SK-N-SH (cell line): Measurements from ENCODE around the gene MICB. TPM values are rescaled to one million over a fixed set of nuclear protein-coding genes. Genes with fewer than 3 reads are reported as not detected.
"Not testable (repeated sequence)": the region's sequence is repeated elsewhere in the genome, so short reads cannot be mapped to it uniquely, and the experiment has no call there.

Experiments used
- CTCF ChIA-PET: fragments of 300-600, 350-600 bp; formaldehyde crosslinking; extraction: SDS; loops from one replicate; lab custom pipeline; 2021; lab: Yijun Ruan, JAX
- POLR2A ChIA-PET: fragments of 350-600 bp; sonication (Branson Sonifier 250); formaldehyde crosslinking; extraction: SDS; loops from one replicate; lab custom pipeline; 2020; ENCODE audit warnings: antibody characterized with exemption, inconsistent platforms; lab: Yijun Ruan, JAX
- DNase-seq: peaks from one replicate; pipeline ENCODE4 v3.0.0; 2012
- H2AFZ ChIP-seq: fragments of 200-600 bp; sonication (generic); 2 replicates; pipeline ENCODE4 v1.8.1; 2016; ENCODE audit warnings: antibody characterized with exemption, mild to moderate bottlenecking, low read depth
- H3F3A ChIP-seq: fragments of 200-600 bp; sonication (generic); replicated peaks from 2 replicates; pipeline ENCODE3; 2016; ENCODE audit warnings: antibody characterized with exemption, mild to moderate bottlenecking; ENCODE audit not compliant: insufficient read depth
- H3K27ac ChIP-seq, 2 experiments: fragments of 200-500 bp in 1 of 2; fragments of 200-600 bp in 1 of 2; sonication (Bioruptor generic) in 1 of 2; sonication (generic), shearing (Covaris generic) in 1 of 2; 2 replicates each; pipeline versions ENCODE4 v1.5.1 to v1.6.1; 2014 to 2016; ENCODE audit warnings: low read depth in 2 of 2, inconsistent platforms in 1 of 2, low read length in 1 of 2, mild to moderate bottlenecking in 1 of 2, mixed read lengths in 1 of 2
- H3K27me3 ChIP-seq: fragments of 200-600 bp; sonication (generic), shearing (Covaris generic); 2 replicates; pipeline ENCODE4 v1.6.1; 2016; ENCODE audit warnings: mixed run types; ENCODE audit not compliant: insufficient read depth
- H3K36me3 ChIP-seq, 2 experiments: fragments of 200-500 bp in 1 of 2; fragments of 200-600 bp in 1 of 2; sonication (Bioruptor generic) in 1 of 2; sonication (generic) in 1 of 2; replicated peaks in 1 of 2; 2 replicates each; pipeline versions ENCODE3 to v1.5.1; 2014 to 2016; ENCODE audit warnings: low read length in 1 of 2, mild to moderate bottlenecking in 1 of 2; ENCODE audit not compliant: insufficient read depth in 2 of 2, control insufficient read depth in 1 of 2
- H3K4me1 ChIP-seq, 2 experiments: fragments of 200-500 bp in 1 of 2; fragments of 200-600 bp in 1 of 2; sonication (Bioruptor generic) in 1 of 2; sonication (generic), shearing (Covaris generic) in 1 of 2; 2 replicates each; pipeline versions ENCODE4 v1.5.1 to v1.6.1; 2014 to 2016; ENCODE audit warnings: low read depth in 1 of 2, low read length in 1 of 2, mixed run types in 1 of 2; ENCODE audit not compliant: insufficient read depth in 2 of 2, control insufficient read depth in 1 of 2
- H3K4me2 ChIP-seq: fragments of 200-600 bp; sonication (generic), shearing (Covaris generic); 2 replicates; pipeline ENCODE4 v1.6.1; 2017; ENCODE audit warnings: mixed run types
- H3K4me3 ChIP-seq, 2 experiments: fragments of 200-500 bp in 1 of 2; fragments of 200-600 bp in 1 of 2; sonication (Bioruptor generic) in 1 of 2; sonication (generic), shearing (Covaris generic) in 1 of 2; 2 replicates each; pipeline versions ENCODE4 v1.5.1 to v1.8.1; 2014 to 2016; ENCODE audit warnings: low read depth in 2 of 2, inconsistent platforms in 1 of 2, low read length in 1 of 2, mild to moderate bottlenecking in 1 of 2, mixed read lengths in 1 of 2, moderate library complexity in 1 of 2
- H3K79me2 ChIP-seq: fragments of 200-600 bp; sonication (generic); 2 replicates; pipeline ENCODE4 v1.8.1; 2017; ENCODE audit warnings: mild to moderate bottlenecking; ENCODE audit not compliant: insufficient read depth
- H3K9ac ChIP-seq: fragments of 200-600 bp; sonication (generic); 2 replicates; pipeline ENCODE4 v1.6.1; 2017; ENCODE audit warnings: mixed run types
- H3K9me2 ChIP-seq: fragments of 200-600 bp; sonication (generic); 2 replicates; pipeline ENCODE4 v1.6.1; 2017; ENCODE audit warnings: mixed run types
- H3K9me3 ChIP-seq: fragments of 200-600 bp; sonication (generic); 2 replicates; pipeline ENCODE4 v1.6.1; 2017; ENCODE audit warnings: mixed run types, mild to moderate bottlenecking, moderate library complexity
- H4K20me1 ChIP-seq: fragments of 200-600 bp; sonication (generic); 2 replicates; pipeline ENCODE4 v1.6.1; 2017; ENCODE audit warnings: mild to moderate bottlenecking, mixed run types; ENCODE audit not compliant: insufficient read depth
- ELF1 ChIP-seq: IDR thresholded peaks from 2 replicates; pipeline ENCODE4 v1.4.0; 2012
- EZH2phosphoT487 ChIP-seq: fragments of 200-600 bp; sonication (generic); IDR thresholded peaks from 2 replicates; pipeline ENCODE4 v1.6.1; 2017; ENCODE audit warnings: low read depth, mixed run types, mild to moderate bottlenecking, antibody characterized with exemption, moderate library complexity, borderline replicate concordance
- FOSL2 ChIP-seq: IDR thresholded peaks from 2 replicates; pipeline ENCODE4 v1.4.0; 2012; ENCODE audit warnings: low read depth, mild to moderate bottlenecking, moderate library complexity, borderline replicate concordance
- IRF3 ChIP-seq: fragments of 150-350 bp; IDR thresholded peaks from 2 replicates; pipeline ENCODE4 v1.6.1; 2016; ENCODE audit warnings: mild to moderate bottlenecking, low read depth, low read length
- JUND ChIP-seq: IDR thresholded peaks from 2 replicates; pipeline ENCODE4 v1.4.0; 2012
- MAX ChIP-seq: IDR thresholded peaks from 2 replicates; pipeline ENCODE4 v1.4.0; 2012; ENCODE audit warnings: low read depth
- MEF2A ChIP-seq: IDR thresholded peaks from 2 replicates; pipeline ENCODE4 v1.4.0; 2012; ENCODE audit warnings: low read depth, borderline replicate concordance
- NFIC ChIP-seq: IDR thresholded peaks from 2 replicates; pipeline ENCODE4 v1.4.0; 2012; ENCODE audit warnings: borderline replicate concordance
- PBX3 ChIP-seq: IDR thresholded peaks from 2 replicates; pipeline ENCODE4; 2012
- POLR2AphosphoS5 ChIP-seq: IDR thresholded peaks from 2 replicates; pipeline ENCODE4 v1.6.1; 2012; ENCODE audit warnings: low read depth, low read length
- RAD21 ChIP-seq: IDR thresholded peaks from 2 replicates; pipeline ENCODE4 v1.6.1; 2012; ENCODE audit warnings: mild to moderate bottlenecking, low read length
- RFX5 ChIP-seq: IDR thresholded peaks from 2 replicates; pipeline ENCODE4 v1.6.1; 2012; ENCODE audit warnings: mild to moderate bottlenecking, improper control_type of control experiment, low read length
- SIN3A ChIP-seq: IDR thresholded peaks from 2 replicates; pipeline ENCODE4 v1.6.1; 2012; ENCODE audit warnings: low read depth, mild to moderate bottlenecking, low read length, moderate library complexity, borderline replicate concordance
- SMC3 ChIP-seq: IDR thresholded peaks from 2 replicates; pipeline ENCODE4 v1.6.1; 2012; ENCODE audit warnings: low read depth, low read length, improper control_type of control experiment
- TAF1 ChIP-seq: IDR thresholded peaks from 2 replicates; pipeline ENCODE4 v1.6.1; 2012; ENCODE audit warnings: low read depth, mild to moderate bottlenecking, low read length, moderate library complexity, borderline replicate concordance
- TCF12 ChIP-seq: IDR thresholded peaks from 2 replicates; pipeline ENCODE4 v1.4.0; 2012
- ZBTB33 ChIP-seq: IDR thresholded peaks from 2 replicates; pipeline ENCODE4 v1.4.0; 2012; ENCODE audit warnings: low read depth, borderline replicate concordance
- WGBS: methylation state at CpG from one replicate; pipeline ENCODE4 v1.1.6; 2017; ENCODE audit warnings: low lambda C conversion rate; 5-methylcytosine and 5-hydroxymethylcytosine counted together
- polyA plus RNA-seq, 3 experiments: library from polyadenylated mRNA; depleted of rRNA; stranded (reverse); fragments of >200 nt; gene quantifications; 2 replicates each; pipeline ENCODE4 v1.2.3, GENCODE V29; 2012

MICB gene
- polyA plus RNA-seq, 1 of the 3 experiments (the other 2 are of a cell fraction) = 9.7 TPM

GRCh38 chr6:31495580-31495979, 2.4 kb upstream of the MICB start:
- Histone ChIP-seq H3K9me2 (no peaks in the 10 kb centered on the region), H3K9ac (peak overlapping the region; percentile 78; the same call in 1 of the 2 replicates), H3K27me3 (no peaks in the 10 kb centered on the region; the same call in 1 of the 2 replicates), H3K4me1 (peaks cover 3 to 7% of the 10 kb centered on the region in 2 experiments; a peak in 2 of 4 replicates), H3K4me2 (peak overlapping the region; percentile 84), H3K79me2 (no peaks in the 10 kb centered on the region; the same call in 1 of the 2 replicates), H3F3A (peaks cover 21% of the 10 kb centered on the region), H3K9me3 (no peaks in the 10 kb centered on the region), H3K36me3 (no peaks in the 10 kb centered on the region), H3K27ac (peak overlapping the region in 1 of 2 experiments; percentile 67; a peak in 3 of 4 replicates), H3K4me3 (peak overlapping the region; percentile 49 to 80; a peak in 3 of 4 replicates), H4K20me1 (no peaks in the 10 kb centered on the region), H2AFZ (0 out of 2 replicates have a peak overlapping the region, but pooled peaks have one; percentile 94)
- ChIA-PET POLR2A (no interaction called here), CTCF (interaction anchor here (1.3 to 6.8 kb wide), 4 partner anchors 30 to 102 kb away, joined by 3 to 40 read pairs (median 10); partner anchors contain the start of genes ATP6V1G2 and NFKBIL1)
- no peak for TF ChIP-seq SMC3
- no peak for TF ChIP-seq IRF3
- no peak for TF ChIP-seq RFX5
- TF ChIP-seq FOSL2 = no peak
- TF ChIP-seq MEF2A = no peak
- no peak for TF ChIP-seq ZBTB33
- TF ChIP-seq EZH2phosphoT487 = no peak
- TF ChIP-seq JUND = no peak
- no peak for TF ChIP-seq SIN3A
- TF ChIP-seq TAF1 = no peak
- TF ChIP-seq PBX3 = no peak
- no peak for TF ChIP-seq TCF12
- no peak for TF ChIP-seq RAD21
- no peak for TF ChIP-seq POLR2AphosphoS5
- no peak for TF ChIP-seq MAX
- no peak for TF ChIP-seq NFIC
- TF ChIP-seq ELF1 = no peak
- 45% methylated on average over 2 of the region's 2 CpGs for WGBS
- no peak for DNase-seq

- DNase-seq, H3K79me2 ChIP-seq, H3K9me2 ChIP-seq, H3K4me1 ChIP-seq, H3K36me3 ChIP-seq, H2AFZ ChIP-seq, H3K9ac ChIP-seq, H4K20me1 ChIP-seq, H3K9me3 ChIP-seq, H3K27me3 ChIP-seq: not testable (repeated sequence)
- H3F3A ChIP-seq = peaks cover 21% of the 10 kb centered on the region
- peak overlapping the region in 1 of 2 experiments; percentile 64; a peak in 1 of 4 replicates for H3K27ac ChIP-seq
- ChIA-PET CTCF (interaction anchor here (0.8 to 6.8 kb wide), 2 partner anchors 84 to 101 kb away, joined by 5 to 40 read pairs; no protein-coding TSS in a partner anchor), POLR2A (interaction anchor here (0.9 kb wide), 1 partner anchor 45 kb away, joined by 4 read pairs; the partner anchor contains the start of gene DDX39B)
- peak overlapping the region; percentile 90 for H3K4me2 ChIP-seq
- H3K4me3 ChIP-seq = 0 out of 4 replicates have a peak overlapping the region, but pooled peaks of 1 of the 2 experiments have one; percentile 73
- WGBS = 31% methylated on average over 4 of the region's 4 CpGs
Observed at GRCh38 chr6:31496826-31497225, 1.1 kb upstream of the MICB start.
